K562 (cell line): ENCODE data around the gene EML5. TPM values are rescaled to one million over a fixed set of nuclear protein-coding genes. Genes with fewer than 3 reads are reported as not detected.

Source experiments
- ATAC-seq: fragments of 200-7000 bp; cut with Tn5 transposase; 3 replicates; pipeline ENCODE4 v1.9.1; 2020; ENCODE audit warnings: moderate library complexity
- BruUV-seq: library from RNA; stranded (reverse); fragments of 400-500 nt; replicated peaks from 2 replicates; lab custom pipeline; 2021; lab: Mats Ljungman, UMichigan
- CTCF ChIA-PET: fragments of 300-600 bp; formaldehyde crosslinking; extraction: SDS; loops from one replicate; lab custom pipeline; 2021; ENCODE audit warnings: low intra/inter-chr PET ratio; lab: Yijun Ruan, JAX
- POLR2A ChIA-PET: fragments of 300-600, 350-650 bp; sonication (Branson Sonifier 250); formaldehyde crosslinking; extraction: SDS; loops from one replicate; lab custom pipeline; 2021; ENCODE audit warnings: antibody characterized with exemption, inconsistent platforms; lab: Yijun Ruan, JAX
- DNase-seq, 4 experiments: peaks; one replicate each; pipeline versions ENCODE4 v3.0.0 to v3.0.0-alpha.2; 2011 to 2018; ENCODE audit warnings: low spot score in 3 of 4, mixed read lengths in 3 of 4; ENCODE audit errors: extremely low read depth in 1 of 4
- FAIRE-seq: peaks from 2 replicates; lab custom pipeline; 2011; peaks lifted over from hg19 to GRCh38; lab: Jason Lieb, UNC
- H2AFZ ChIP-seq: 2 replicates; pipeline ENCODE4 v1.6.0; 2011; ENCODE audit warnings: low read depth, low read length, control low read depth, inconsistent platforms
- H3K27ac ChIP-seq: fragments of 200-600 bp; 3 replicates; pipeline ENCODE4 v1.8.0; 2011; ENCODE audit warnings: low read depth, mild to moderate bottlenecking, control low read depth, inconsistent platforms, low read length, moderate library complexity, mixed read lengths; ENCODE audit errors: extremely low read depth
- H3K27me3 ChIP-seq, 2 experiments: fragments of 300-600 bp in 1 of 2; 2 replicates in 1 of 2; 3 replicates in 1 of 2; pipeline versions ENCODE4 v1.6.0 to v1.8.0; 2011; ENCODE audit warnings: inconsistent platforms in 2 of 2, low read length in 2 of 2, mild to moderate bottlenecking in 1 of 2, mixed read lengths in 1 of 2, moderate library complexity in 1 of 2; ENCODE audit not compliant: control insufficient read depth in 2 of 2, insufficient read depth in 2 of 2
- H3K36me3 ChIP-seq: fragments of 300-600 bp; 3 replicates; pipeline ENCODE4 v1.8.0; 2011; ENCODE audit warnings: mild to moderate bottlenecking, low read length, inconsistent platforms; ENCODE audit not compliant: control insufficient read depth, insufficient read depth
- H3K4me1 ChIP-seq, 2 experiments: fragments of 200-600 bp in 1 of 2; replicated peaks in 1 of 2; 2 replicates in 1 of 2; 3 replicates in 1 of 2; pipeline versions ENCODE4 v1.5.1 to v1.8.0; 2011; ENCODE audit warnings: inconsistent platforms in 2 of 2, low read length in 2 of 2, mild to moderate bottlenecking in 1 of 2, mixed read lengths in 1 of 2, moderate library complexity in 1 of 2; ENCODE audit not compliant: control insufficient read depth in 2 of 2, insufficient read depth in 2 of 2
- H3K4me2 ChIP-seq: 2 replicates; pipeline ENCODE4 v1.6.1; 2011; ENCODE audit warnings: low read length, control low read depth, inconsistent platforms, mixed read lengths; ENCODE audit not compliant: insufficient read depth
- H3K4me3 ChIP-seq: fragments of 200-600 bp; sonication (generic), shearing (Covaris generic); 2 replicates; pipeline ENCODE4 v1.5.1; 2016; ENCODE audit warnings: control low read depth, inconsistent platforms
- H3K79me2 ChIP-seq: fragments of 200-600 bp; 3 replicates; pipeline ENCODE4 v1.8.0; 2011; ENCODE audit warnings: low read length, inconsistent platforms; ENCODE audit not compliant: control insufficient read depth, insufficient read depth
- H3K9ac ChIP-seq, 2 experiments: 2 replicates each; pipeline versions ENCODE4 v1.6.0 to v1.6.1; 2011; ENCODE audit warnings: low read depth in 2 of 2, low read length in 2 of 2, control low read depth in 1 of 2, inconsistent platforms in 1 of 2, mild to moderate bottlenecking in 1 of 2, mixed read lengths in 1 of 2; ENCODE audit not compliant: insufficient read depth in 1 of 2
- H3K9me1 ChIP-seq: one replicate; pipeline ENCODE4 v1.6.0; 2011; ENCODE audit warnings: inconsistent platforms, mild to moderate bottlenecking, low read length, moderate library complexity; ENCODE audit not compliant: control insufficient read depth, insufficient read depth
- H3K9me3 ChIP-seq: replicated peaks from 2 replicates; pipeline ENCODE4 v1.5.1; 2011; ENCODE audit warnings: low read depth, low read length, inconsistent platforms; ENCODE audit not compliant: control insufficient read depth, insufficient read depth
- H4K20me1 ChIP-seq: replicated peaks from 2 replicates; pipeline ENCODE4 v1.6.1; 2011; ENCODE audit warnings: low read length, inconsistent platforms, mixed read lengths; ENCODE audit not compliant: control insufficient read depth, insufficient read depth
- ARHGAP35 ChIP-seq: fragments of 450-650 bp; IDR thresholded peaks from 2 replicates; pipeline ENCODE4 v1.6.1; 2018; ENCODE audit not compliant: partially characterized antibody
- ARID3B ChIP-seq: fragments of 250-450 bp; sonication (Bioruptor Pico); IDR thresholded peaks from 2 replicates; pipeline ENCODE4 v1.4.0; 2020; ENCODE audit warnings: borderline replicate concordance
- ETV5 ChIP-seq: sonication (generic); formaldehyde crosslinking; IDR thresholded peaks from 2 replicates; pipeline ENCODE4 v1.4.0; 2020; ENCODE audit warnings: low read depth, mild to moderate bottlenecking, missing genetic modification reagents
- HSF4 ChIP-seq: fragments of 250-450 bp; sonication (Bioruptor Pico); IDR thresholded peaks from 2 replicates; pipeline ENCODE4 v2.1.2; 2022; ENCODE audit warnings: mild to moderate bottlenecking, moderate library complexity, borderline replicate concordance
- NR3C1 ChIP-seq: sonication (generic); formaldehyde crosslinking; IDR thresholded peaks from 2 replicates; pipeline ENCODE4 v1.8.1; 2022; ENCODE audit warnings: missing genetic modification reagents
- ZFP30 ChIP-seq: fragments of 250-450 bp; sonication (Bioruptor Pico); IDR thresholded peaks from 2 replicates; pipeline ENCODE4 v1.8.0; 2022; ENCODE audit warnings: moderate library complexity, mild to moderate bottlenecking, inconsistent platforms, borderline replicate concordance
- ZNF253 ChIP-seq: fragments of 250-450 bp; sonication (Bioruptor Pico); conservative IDR thresholded peaks from 2 replicates; pipeline ENCODE4 v1.6.1; 2021; ENCODE audit warnings: mild to moderate bottlenecking
- ZZZ3 ChIP-seq: fragments of 450-650 bp; IDR thresholded peaks from 2 replicates; pipeline ENCODE4 v1.6.1; 2016; ENCODE audit warnings: antibody characterized with exemption, mild to moderate bottlenecking, moderate library complexity
- WGBS: fragments of 100-300 bp; shearing (Covaris generic); methylation state at CpG from one replicate; pipeline ENCODE4 v1.1.6; 2016; ENCODE audit warnings: low coverage, mixed read lengths; ENCODE audit not compliant: insufficient coverage; ENCODE audit errors: missing lambda C conversion rate; 5-methylcytosine and 5-hydroxymethylcytosine counted together
- in situ Hi-C: fragments of 300-500 bp; cut with MboI; formaldehyde crosslinking; loops from 4 replicates; pipeline ENCODE4 v1.15.0; 2018; ENCODE audit warnings: inconsistent platforms, mixed read lengths
- intact Hi-C: fragments of 100-400 bp; cut with micrococcal nuclease; formaldehyde crosslinking; loops from 2 replicates; pipeline ENCODE4 v1.14.2; 2022
- polyA plus RNA-seq, 8 experiments: library from polyadenylated mRNA; depleted of rRNA in 4 of 8; stranded (reverse) in 5 of 8; unstranded in 3 of 8; fragments of >200 nt; fragmentation: Nextera tagmentation in 2 of 8; fragmentation: Illumina TruSeq in 1 of 8; extraction: Ambion mirVana in 2 of 8; extraction: Trizol in 1 of 8; gene quantifications; 2 replicates each; pipeline versions ENCODE4 v1.2.1 to v1.2.3, GENCODE V29; 2011 to 2014; ENCODE audit warnings: inconsistent platforms in 1 of 8, missing spikeins in 1 of 8
- total RNA-seq, 7 experiments: library from RNA; depleted of rRNA in 6 of 7; stranded (reverse); fragments of >200 nt in 6 of 7; fragmentation: Illumina TruSeq in 2 of 7; extraction: Trizol in 2 of 7; gene quantifications; 2 replicates each; pipeline versions ENCODE4 v1.2.1 to v1.2.3, GENCODE V29; 2011 to 2021; ENCODE audit warnings: low replicate concordance in 1 of 7
- TF ChIP-seq, protein P1 (sequence below): fragments of 150-350 bp; conservative IDR thresholded peaks from 2 replicates; pipeline ENCODE4 v1.6.1; 2014; ENCODE audit warnings: low read length
- TF ChIP-seq, protein P2 (sequence below): sonication (generic); formaldehyde crosslinking; IDR thresholded peaks from 2 replicates; pipeline ENCODE4 v1.8.0; 2022; ENCODE audit warnings: mild to moderate bottlenecking, missing genetic modification reagents
- TF ChIP-seq, protein P3 (sequence below), 3 experiments: fragments of 200-800 bp in 1 of 3; fragments of 250-450 bp in 1 of 3; fragments of 450-650 bp in 1 of 3; sonication (Bioruptor Pico) in 1 of 3; sonication (Bioruptor generic) in 1 of 3; formaldehyde crosslinking in 1 of 3; IDR thresholded peaks; 2 replicates each; pipeline versions ENCODE4 v1.6.1 to v1.8.0; 2016 to 2022; ENCODE audit warnings: mild to moderate bottlenecking in 2 of 3, missing genetic modification characterization in 2 of 3, missing compliant biosample characterization in 1 of 3, moderate library complexity in 1 of 3

The EML5 gene
- total and polyA plus RNA-seq, 9 of the 15 experiments (the other 6 are each of a cell fraction or from before 2014, with no cell fraction given): 0.06 to 0.34 (median 0.22) TPM

- TF ChIP-seq, protein P1, sequence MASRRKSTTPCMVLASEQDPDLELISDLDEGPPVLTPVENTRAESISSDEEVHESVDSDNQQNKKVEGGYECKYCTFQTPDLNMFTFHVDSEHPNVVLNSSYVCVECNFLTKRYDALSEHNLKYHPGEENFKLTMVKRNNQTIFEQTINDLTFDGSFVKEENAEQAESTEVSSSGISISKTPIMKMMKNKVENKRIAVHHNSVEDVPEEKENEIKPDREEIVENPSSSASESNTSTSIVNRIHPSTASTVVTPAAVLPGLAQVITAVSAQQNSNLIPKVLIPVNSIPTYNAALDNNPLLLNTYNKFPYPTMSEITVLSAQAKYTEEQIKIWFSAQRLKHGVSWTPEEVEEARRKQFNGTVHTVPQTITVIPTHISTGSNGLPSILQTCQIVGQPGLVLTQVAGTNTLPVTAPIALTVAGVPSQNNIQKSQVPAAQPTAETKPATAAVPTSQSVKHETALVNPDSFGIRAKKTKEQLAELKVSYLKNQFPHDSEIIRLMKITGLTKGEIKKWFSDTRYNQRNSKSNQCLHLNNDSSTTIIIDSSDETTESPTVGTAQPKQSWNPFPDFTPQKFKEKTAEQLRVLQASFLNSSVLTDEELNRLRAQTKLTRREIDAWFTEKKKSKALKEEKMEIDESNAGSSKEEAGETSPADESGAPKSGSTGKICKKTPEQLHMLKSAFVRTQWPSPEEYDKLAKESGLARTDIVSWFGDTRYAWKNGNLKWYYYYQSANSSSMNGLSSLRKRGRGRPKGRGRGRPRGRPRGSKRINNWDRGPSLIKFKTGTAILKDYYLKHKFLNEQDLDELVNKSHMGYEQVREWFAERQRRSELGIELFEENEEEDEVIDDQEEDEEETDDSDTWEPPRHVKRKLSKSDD: no peak
- TF ChIP-seq ZNF253 (CRISPR knock-in tag): no peak
Observed at GRCh38 chr14:88597601-88598000, 195.2 kb downstream of the EML5 start (continued).

DNA sequence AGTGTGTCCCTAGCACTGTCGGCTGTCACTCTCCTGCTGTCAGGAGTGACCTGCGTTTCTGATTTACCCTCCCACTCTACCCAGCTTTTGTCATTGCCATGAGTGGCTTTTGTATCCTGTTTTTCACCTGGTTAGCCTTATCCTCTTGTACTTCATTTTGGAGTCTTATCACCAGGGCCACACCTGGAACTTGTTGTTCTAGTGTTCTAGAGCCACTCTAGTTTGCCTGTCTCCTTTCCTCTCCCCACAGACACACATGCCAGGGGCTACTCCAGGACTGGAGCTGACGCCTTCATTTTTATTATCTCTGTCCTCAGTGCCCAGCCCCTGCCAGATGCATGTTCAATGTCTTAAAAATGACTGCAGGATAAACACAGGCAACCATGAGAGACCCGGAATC is 195.7 kb downstream of the EML5 start:
- WGBS: 85% methylated on average over 3 of the region's 4 CpGs
- CTCF ChIA-PET: no interaction called here
- H3K36me3 ChIP-seq: peaks cover 72% of the 10 kb centered on the region

More for the DNA sequence above, 195.7 kb downstream of the EML5 start:
- POLR2A ChIA-PET: interaction anchor here (0.9 kb wide), 1 partner anchor 14 kb away, joined by 3 read pairs; no protein-coding TSS in a partner anchor
- H3K9me1 ChIP-seq: no peaks in the 10 kb centered on the region
- H3K79me2 ChIP-seq: no peaks in the 10 kb centered on the region
- no peak overlapping the region for H3K27ac ChIP-seq
- H3K9me3 ChIP-seq: no peaks in the 10 kb centered on the region
- no peaks in the 10 kb centered on the region for H4K20me1 ChIP-seq
- no peak overlapping the region for H2AFZ ChIP-seq
- intact Hi-C loops: no loop called here
- no peak overlapping the region for H3K9ac ChIP-seq
- H3K4me1 ChIP-seq: no peaks in the 10 kb centered on the region
- TF ChIP-seq HSF4 (CRISPR knock-in tag) (no peak), ARID3B (no peak), ARHGAP35 (no peak), ZZZ3 (no peak), NR3C1 (CRISPR knock-in tag) (no peak), ZFP30 (CRISPR knock-in tag) (no peak), ETV5 (CRISPR knock-in tag) (no peak)
- TF ChIP-seq, protein P2, sequence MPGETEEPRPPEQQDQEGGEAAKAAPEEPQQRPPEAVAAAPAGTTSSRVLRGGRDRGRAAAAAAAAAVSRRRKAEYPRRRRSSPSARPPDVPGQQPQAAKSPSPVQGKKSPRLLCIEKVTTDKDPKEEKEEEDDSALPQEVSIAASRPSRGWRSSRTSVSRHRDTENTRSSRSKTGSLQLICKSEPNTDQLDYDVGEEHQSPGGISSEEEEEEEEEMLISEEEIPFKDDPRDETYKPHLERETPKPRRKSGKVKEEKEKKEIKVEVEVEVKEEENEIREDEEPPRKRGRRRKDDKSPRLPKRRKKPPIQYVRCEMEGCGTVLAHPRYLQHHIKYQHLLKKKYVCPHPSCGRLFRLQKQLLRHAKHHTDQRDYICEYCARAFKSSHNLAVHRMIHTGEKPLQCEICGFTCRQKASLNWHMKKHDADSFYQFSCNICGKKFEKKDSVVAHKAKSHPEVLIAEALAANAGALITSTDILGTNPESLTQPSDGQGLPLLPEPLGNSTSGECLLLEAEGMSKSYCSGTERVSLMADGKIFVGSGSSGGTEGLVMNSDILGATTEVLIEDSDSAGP (CRISPR knock-in tag): no peak
- TF ChIP-seq, protein P3, sequence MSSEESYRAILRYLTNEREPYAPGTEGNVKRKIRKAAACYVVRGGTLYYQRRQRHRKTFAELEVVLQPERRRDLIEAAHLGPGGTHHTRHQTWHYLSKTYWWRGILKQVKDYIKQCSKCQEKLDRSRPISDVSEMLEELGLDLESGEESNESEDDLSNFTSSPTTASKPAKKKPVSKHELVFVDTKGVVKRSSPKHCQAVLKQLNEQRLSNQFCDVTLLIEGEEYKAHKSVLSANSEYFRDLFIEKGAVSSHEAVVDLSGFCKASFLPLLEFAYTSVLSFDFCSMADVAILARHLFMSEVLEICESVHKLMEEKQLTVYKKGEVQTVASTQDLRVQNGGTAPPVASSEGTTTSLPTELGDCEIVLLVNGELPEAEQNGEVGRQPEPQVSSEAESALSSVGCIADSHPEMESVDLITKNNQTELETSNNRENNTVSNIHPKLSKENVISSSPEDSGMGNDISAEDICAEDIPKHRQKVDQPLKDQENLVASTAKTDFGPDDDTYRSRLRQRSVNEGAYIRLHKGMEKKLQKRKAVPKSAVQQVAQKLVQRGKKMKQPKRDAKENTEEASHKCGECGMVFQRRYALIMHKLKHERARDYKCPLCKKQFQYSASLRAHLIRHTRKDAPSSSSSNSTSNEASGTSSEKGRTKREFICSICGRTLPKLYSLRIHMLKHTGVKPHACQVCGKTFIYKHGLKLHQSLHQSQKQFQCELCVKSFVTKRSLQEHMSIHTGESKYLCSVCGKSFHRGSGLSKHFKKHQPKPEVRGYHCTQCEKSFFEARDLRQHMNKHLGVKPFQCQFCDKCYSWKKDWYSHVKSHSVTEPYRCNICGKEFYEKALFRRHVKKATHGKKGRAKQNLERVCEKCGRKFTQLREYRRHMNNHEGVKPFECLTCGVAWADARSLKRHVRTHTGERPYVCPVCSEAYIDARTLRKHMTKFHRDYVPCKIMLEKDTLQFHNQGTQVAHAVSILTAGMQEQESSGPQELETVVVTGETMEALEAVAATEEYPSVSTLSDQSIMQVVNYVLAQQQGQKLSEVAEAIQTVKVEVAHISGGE (CRISPR knock-in tag; IDR thresholded peaks at IDR 0.05): no peak
- no peak overlapping the region for H3K4me2 ChIP-seq
- no peaks in the 10 kb centered on the region for H3K27me3 ChIP-seq
- FAIRE-seq (no peak), DNase-seq (no peak), ATAC-seq (no peak)
- no TSS peak for BruUV-seq
- no peak overlapping the region for H3K4me3 ChIP-seq
- in situ Hi-C loops: no loop called here
